Neural cell (in vitro differentiated cells): ENCODE results near the gene ANGPTL2. TPM values are rescaled to one million over a fixed set of nuclear protein-coding genes. Genes with fewer than 3 reads are reported as not detected.

Experiments used
- H2AFZ ChIP-seq: fragments of 200-600, 300-800 bp; sonication (generic), shearing (Covaris generic); 2 replicates; pipeline ENCODE4 v1.6.0; 2014; ENCODE audit warnings: low read depth, mild to moderate bottlenecking, antibody characterized with exemption, low read length, moderate library complexity
- H3F3A ChIP-seq: fragments of 200-600 bp; shearing (Covaris generic); 2 replicates; pipeline ENCODE4 v1.6.1; 2016; ENCODE audit warnings: mild to moderate bottlenecking, moderate library complexity, mixed read lengths, antibody characterized with exemption, low read length; ENCODE audit not compliant: insufficient read depth, poor library complexity, severe bottlenecking
- H3K27ac ChIP-seq: fragments of 200-600, 300-800 bp; sonication (generic), shearing (Covaris generic); 2 replicates; pipeline ENCODE4 v1.5.1; 2014; ENCODE audit warnings: mild to moderate bottlenecking, low read length, moderate library complexity
- H3K27me3 ChIP-seq: fragments of 300-800, 200-600 bp; sonication (generic), shearing (Covaris generic); 2 replicates; pipeline ENCODE4 v1.6.0; 2014; ENCODE audit warnings: mild to moderate bottlenecking, low read depth, low read length, moderate library complexity; ENCODE audit not compliant: insufficient read depth
- H3K36me3 ChIP-seq: fragments of 300-800, 200-600 bp; sonication (generic), shearing (Covaris generic); 2 replicates; pipeline ENCODE4 v1.5.1; 2014; ENCODE audit warnings: mild to moderate bottlenecking, antibody characterized with exemption, low read length, moderate library complexity; ENCODE audit not compliant: insufficient read depth
- H3K4me2 ChIP-seq: fragments of 300-800, 200-600 bp; sonication (generic), shearing (Covaris generic); 2 replicates; pipeline ENCODE4 v1.6.0; 2014; ENCODE audit warnings: mild to moderate bottlenecking, low read length
- H3K4me3 ChIP-seq: fragments of 300-800, 200-600 bp; sonication (generic), shearing (Covaris generic); 2 replicates; pipeline ENCODE4 v1.5.1; 2014; ENCODE audit warnings: mild to moderate bottlenecking, low read length, moderate library complexity
- H3K79me2 ChIP-seq: fragments of 200-600 bp; shearing (Covaris generic); replicated peaks from 2 replicates; pipeline ENCODE4 v1.6.0; 2014; ENCODE audit warnings: mild to moderate bottlenecking, low read length, moderate library complexity; ENCODE audit not compliant: insufficient read depth
- H3K9ac ChIP-seq: fragments of 300-800, 200-600 bp; sonication (generic), shearing (Covaris generic); 2 replicates; pipeline ENCODE4 v1.6.1; 2016; ENCODE audit warnings: mild to moderate bottlenecking, low read length, mixed read lengths
- H3K9me2 ChIP-seq: fragments of 200-600 bp; shearing (Covaris generic); 2 replicates; pipeline ENCODE4 v1.6.1; 2016; ENCODE audit warnings: mild to moderate bottlenecking, low read length, mixed read lengths; ENCODE audit not compliant: insufficient read depth
- H3K9me3 ChIP-seq: fragments of 200-600, 300-800 bp; sonication (generic), shearing (Covaris generic); 2 replicates; pipeline ENCODE4 v1.6.1; 2016; ENCODE audit warnings: mild to moderate bottlenecking, mixed run types, low read length, moderate library complexity, mixed read lengths
- H4K20me1 ChIP-seq: fragments of 200-600 bp; shearing (Covaris generic); 2 replicates; pipeline ENCODE4 v1.6.1; 2016; ENCODE audit warnings: mild to moderate bottlenecking, mixed run types; ENCODE audit not compliant: insufficient read depth
- EP300 ChIP-seq: fragments of 450-650 bp; conservative IDR thresholded peaks from 2 replicates; pipeline ENCODE4 v1.6.1; 2014; ENCODE audit warnings: antibody characterized with exemption, mild to moderate bottlenecking, moderate library complexity; ENCODE audit not compliant: poor library complexity, severe bottlenecking
- EZH2 ChIP-seq: fragments of 200-600, 300-800 bp; shearing (Covaris generic), sonication (generic); IDR thresholded peaks from 2 replicates; pipeline ENCODE4 v1.6.1; 2014; ENCODE audit warnings: antibody characterized with exemption, low read length, borderline replicate concordance, mild to moderate bottlenecking; ENCODE audit not compliant: insufficient read depth, poor library complexity, severe bottlenecking
- MXI1 ChIP-seq: fragments of 450-650 bp; conservative IDR thresholded peaks from 2 replicates; pipeline ENCODE4 v1.6.1; 2014; ENCODE audit warnings: antibody characterized with exemption, mild to moderate bottlenecking; ENCODE audit not compliant: poor library complexity, severe bottlenecking
- POLR2AphosphoS5 ChIP-seq: IDR thresholded peaks from 2 replicates; pipeline ENCODE4 v1.6.1; 2012
- RAD21 ChIP-seq: fragments of 450-650 bp; conservative IDR thresholded peaks from 2 replicates; pipeline ENCODE4 v1.6.1; 2014; ENCODE audit warnings: antibody characterized with exemption, mild to moderate bottlenecking, moderate library complexity
- REST ChIP-seq: IDR thresholded peaks from 2 replicates; pipeline ENCODE4 v1.6.1; 2012; ENCODE audit warnings: borderline replicate concordance
- SMC3 ChIP-seq: fragments of 450-650 bp; conservative IDR thresholded peaks from 2 replicates; pipeline ENCODE4 v1.6.1; 2014; ENCODE audit warnings: antibody characterized with exemption, mild to moderate bottlenecking, moderate library complexity; ENCODE audit not compliant: poor library complexity
- TAF1 ChIP-seq: IDR thresholded peaks from 2 replicates; pipeline ENCODE4 v1.6.1; 2012; ENCODE audit warnings: low read depth
- polyA plus RNA-seq: library from polyadenylated mRNA; depleted of rRNA; stranded (reverse); fragments of >200 nt; gene quantifications from 2 replicates; pipeline ENCODE4 v1.2.3, GENCODE V29; 2014
- TF ChIP-seq, protein P1 (sequence below): fragments of 450-650 bp; IDR thresholded peaks from 2 replicates; pipeline ENCODE4 v1.5.1; 2014; ENCODE audit warnings: antibody characterized with exemption, mild to moderate bottlenecking, moderate library complexity; ENCODE audit not compliant: poor library complexity, severe bottlenecking

Gene ANGPTL2
- polyA plus RNA-seq, 1 donor from 2014 or later: not detected

DNA sequence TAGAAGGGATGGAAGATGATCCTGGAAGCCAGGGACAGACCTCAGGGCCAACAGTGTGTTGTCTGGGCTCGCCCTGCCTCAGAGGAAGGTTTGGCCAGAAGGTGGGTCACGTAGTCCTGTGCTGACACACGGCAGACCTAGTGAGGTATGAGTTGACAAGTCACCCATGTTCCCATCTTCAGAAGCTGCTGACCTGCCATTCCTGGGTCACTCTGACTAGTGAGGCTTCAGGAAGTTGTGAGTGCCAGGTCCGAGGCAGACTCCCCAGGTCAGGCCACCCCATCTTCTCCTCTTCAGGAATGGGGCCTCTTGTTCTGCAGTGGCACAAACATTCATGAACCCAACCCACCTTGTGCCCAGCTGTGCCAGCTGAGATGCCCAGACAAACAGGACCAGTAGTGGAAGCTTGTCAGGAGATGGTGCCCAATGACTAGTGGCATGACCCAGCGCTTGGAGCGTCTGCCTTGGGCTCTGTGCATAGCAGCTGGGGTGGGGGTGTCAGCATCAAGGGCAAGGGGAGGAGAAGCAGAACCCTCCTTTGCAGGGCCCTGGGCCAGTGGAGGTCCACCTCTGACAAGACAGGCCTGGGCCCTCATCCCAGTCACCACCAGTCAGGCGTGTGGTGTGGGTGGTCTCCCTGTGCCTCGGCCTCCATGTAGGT is 16.8 kb upstream of the ANGPTL2 start:
- Histone ChIP-seq H3K79me2 (no peaks in the 10 kb centered on the region), H3K27ac (no peak overlapping the region), H3K9me2 (no peaks in the 10 kb centered on the region), H4K20me1 (no peaks in the 10 kb centered on the region), H2AFZ (no peak overlapping the region), H3K4me3 (no peak overlapping the region), H3K36me3 (no peaks in the 10 kb centered on the region), H3K4me2 (no peak overlapping the region), H3K9me3 (no peaks in the 10 kb centered on the region), H3K27me3 (no peaks in the 10 kb centered on the region), H3K9ac (no peak overlapping the region), H3F3A (no peaks in the 10 kb centered on the region)
- TF ChIP-seq SMC3 (no peak), MXI1 (no peak), REST (no peak), POLR2AphosphoS5 (no peak), EZH2 (no peak), TAF1 (no peak), EP300 (no peak), RAD21 (no peak)
- TF ChIP-seq, protein P1, sequence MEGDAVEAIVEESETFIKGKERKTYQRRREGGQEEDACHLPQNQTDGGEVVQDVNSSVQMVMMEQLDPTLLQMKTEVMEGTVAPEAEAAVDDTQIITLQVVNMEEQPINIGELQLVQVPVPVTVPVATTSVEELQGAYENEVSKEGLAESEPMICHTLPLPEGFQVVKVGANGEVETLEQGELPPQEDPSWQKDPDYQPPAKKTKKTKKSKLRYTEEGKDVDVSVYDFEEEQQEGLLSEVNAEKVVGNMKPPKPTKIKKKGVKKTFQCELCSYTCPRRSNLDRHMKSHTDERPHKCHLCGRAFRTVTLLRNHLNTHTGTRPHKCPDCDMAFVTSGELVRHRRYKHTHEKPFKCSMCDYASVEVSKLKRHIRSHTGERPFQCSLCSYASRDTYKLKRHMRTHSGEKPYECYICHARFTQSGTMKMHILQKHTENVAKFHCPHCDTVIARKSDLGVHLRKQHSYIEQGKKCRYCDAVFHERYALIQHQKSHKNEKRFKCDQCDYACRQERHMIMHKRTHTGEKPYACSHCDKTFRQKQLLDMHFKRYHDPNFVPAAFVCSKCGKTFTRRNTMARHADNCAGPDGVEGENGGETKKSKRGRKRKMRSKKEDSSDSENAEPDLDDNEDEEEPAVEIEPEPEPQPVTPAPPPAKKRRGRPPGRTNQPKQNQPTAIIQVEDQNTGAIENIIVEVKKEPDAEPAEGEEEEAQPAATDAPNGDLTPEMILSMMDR: no peak

- Histone ChIP-seq H3F3A (no peaks in the 10 kb centered on the region), H3K36me3 (no peaks in the 10 kb centered on the region), H3K9ac (no peak overlapping the region), H3K9me2 (no peaks in the 10 kb centered on the region), H3K27me3 (no peaks in the 10 kb centered on the region), H4K20me1 (no peaks in the 10 kb centered on the region), H3K79me2 (no peaks in the 10 kb centered on the region), H3K4me2 (no peak overlapping the region), H3K4me3 (no peak overlapping the region), H3K27ac (no peak overlapping the region), H2AFZ (no peak overlapping the region), H3K9me3 (no peaks in the 10 kb centered on the region)
- TF ChIP-seq EZH2 (no peak), REST (no peak), TAF1 (no peak), EP300 (no peak), POLR2AphosphoS5 (no peak), RAD21 (no peak), MXI1 (no peak), SMC3 (no peak)
- TF ChIP-seq, protein P1: no peak
Observed at GRCh38 chr9:127138444-127138843, 16.0 kb upstream of the ANGPTL2 start.
